ENCODE results near the gene PALLD. TPM values are rescaled to one million over a fixed set of nuclear protein-coding genes. Genes with fewer than 3 reads are reported as not detected.
"Not testable (repeated sequence)": the region's sequence is repeated elsewhere in the genome, so short reads cannot be mapped to it uniquely, and the experiment has no call there.

Gene PALLD
- polyA plus RNA-seq, 3 donors, result 213 to 223 (median 220) TPM

DNA sequence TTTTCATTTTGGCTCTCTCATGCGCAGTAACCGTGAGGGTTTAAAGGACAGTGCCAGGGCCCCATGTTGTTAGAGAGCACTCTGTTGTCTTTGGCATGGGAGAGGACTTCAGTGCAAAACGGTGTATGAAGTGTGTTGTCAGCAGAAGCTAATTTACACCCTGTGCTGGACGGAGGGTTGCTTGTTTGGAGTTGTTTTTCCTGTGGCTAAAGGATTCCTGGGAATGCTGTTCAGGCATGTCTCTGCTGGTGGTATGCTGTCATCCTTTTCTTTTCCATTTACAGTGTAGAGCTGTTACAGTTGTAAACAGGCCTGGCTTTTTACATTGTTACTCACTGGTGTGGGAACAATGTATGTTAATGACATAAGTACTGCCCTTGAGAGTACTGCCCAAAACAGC lies 306.9 kb downstream of the PALLD start:
- DNase-seq (ENCODE audit: low read depth in 3 of 3, low spot score in 2 of 3), result no peak

DNA sequence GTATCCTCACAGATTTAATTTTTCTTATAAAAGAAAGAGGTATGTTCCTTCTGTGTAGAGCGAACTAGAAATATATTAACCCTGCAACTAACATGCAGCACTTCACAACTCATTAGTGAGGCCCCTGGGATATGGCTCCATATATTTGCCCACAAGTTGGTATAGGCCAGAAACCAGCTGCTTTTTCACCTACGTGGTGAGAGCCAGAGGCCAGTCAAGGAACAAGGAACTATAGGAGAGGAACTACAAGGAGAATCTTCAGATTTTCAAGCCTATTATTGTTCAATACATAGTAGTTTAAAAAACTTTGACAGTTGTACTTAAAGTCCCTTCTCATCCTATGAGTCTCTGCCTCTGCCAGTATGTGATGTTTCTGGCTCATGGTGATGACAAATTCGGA lies 307.3 kb downstream of the PALLD start:
- DNase-seq (ENCODE audit: low read depth in 3 of 3, low spot score in 2 of 3), result no peak

DNA sequence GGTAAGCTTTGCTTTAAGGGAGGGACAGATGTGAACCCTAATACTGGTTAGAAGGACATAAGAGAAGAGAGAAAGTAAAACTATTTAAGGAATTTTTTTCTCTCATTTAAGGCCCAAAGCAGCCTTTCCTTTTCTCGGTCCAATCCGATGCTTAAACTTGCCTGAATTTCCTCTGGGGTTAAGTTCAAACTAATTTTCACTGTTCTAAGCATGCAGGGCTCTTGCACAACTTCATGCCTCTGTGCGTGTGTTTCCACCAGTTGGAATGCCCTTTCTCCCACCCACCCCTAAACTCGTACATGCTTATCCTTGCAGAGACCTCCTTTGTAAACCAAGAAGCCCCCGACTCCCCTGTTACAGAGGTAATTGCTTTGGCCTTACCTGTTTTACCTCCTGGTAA lies 308.5 kb downstream of the PALLD start:
- DNase-seq (ENCODE audit: low read depth in 3 of 3, low spot score in 2 of 3), result no peak

DNA sequence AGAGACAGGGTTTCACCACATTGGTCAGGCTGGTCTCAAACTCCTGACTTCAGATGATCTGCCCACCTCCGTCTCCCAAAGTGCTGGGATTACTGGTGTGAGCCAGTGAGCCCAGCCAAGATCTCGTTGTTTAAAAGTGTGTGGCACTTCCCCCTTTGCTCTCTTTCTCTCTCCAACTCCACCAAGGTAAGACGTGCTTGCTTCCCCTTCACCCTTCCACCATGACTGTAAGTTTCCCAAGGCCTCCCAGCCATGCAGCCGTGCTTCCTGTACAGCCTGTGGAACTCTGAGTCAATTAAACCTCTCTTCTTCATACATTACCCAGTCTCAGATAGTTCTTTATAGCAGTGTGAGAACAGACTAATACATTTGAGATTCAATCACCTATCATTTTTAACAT lies 309.4 kb downstream of the PALLD start:
- not testable (repeated sequence) for DNase-seq (ENCODE audit: low read depth in 3 of 3, low spot score in 2 of 3)

DNA sequence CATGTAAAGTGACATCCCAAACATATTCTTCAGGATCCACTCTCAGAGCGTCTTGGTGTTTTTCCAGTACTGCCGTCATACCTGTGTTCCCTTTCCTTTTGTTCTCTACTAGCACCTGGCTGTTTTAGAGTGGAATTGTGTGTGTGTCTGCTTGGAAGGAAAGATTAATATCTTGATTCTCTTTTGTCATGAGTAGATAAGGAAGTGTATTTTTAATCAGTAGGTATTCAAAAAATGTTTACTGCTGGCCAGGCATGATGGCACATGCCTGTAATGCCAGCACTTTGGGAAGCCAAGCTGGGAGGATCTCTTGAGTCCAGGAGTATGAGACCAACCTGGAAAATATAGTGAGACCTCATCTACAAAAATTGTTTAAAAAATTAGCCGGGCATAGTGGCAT lies 314.4 kb downstream of the PALLD start:
- no peak for DNase-seq (ENCODE audit: low read depth in 3 of 3, low spot score in 2 of 3)

DNA sequence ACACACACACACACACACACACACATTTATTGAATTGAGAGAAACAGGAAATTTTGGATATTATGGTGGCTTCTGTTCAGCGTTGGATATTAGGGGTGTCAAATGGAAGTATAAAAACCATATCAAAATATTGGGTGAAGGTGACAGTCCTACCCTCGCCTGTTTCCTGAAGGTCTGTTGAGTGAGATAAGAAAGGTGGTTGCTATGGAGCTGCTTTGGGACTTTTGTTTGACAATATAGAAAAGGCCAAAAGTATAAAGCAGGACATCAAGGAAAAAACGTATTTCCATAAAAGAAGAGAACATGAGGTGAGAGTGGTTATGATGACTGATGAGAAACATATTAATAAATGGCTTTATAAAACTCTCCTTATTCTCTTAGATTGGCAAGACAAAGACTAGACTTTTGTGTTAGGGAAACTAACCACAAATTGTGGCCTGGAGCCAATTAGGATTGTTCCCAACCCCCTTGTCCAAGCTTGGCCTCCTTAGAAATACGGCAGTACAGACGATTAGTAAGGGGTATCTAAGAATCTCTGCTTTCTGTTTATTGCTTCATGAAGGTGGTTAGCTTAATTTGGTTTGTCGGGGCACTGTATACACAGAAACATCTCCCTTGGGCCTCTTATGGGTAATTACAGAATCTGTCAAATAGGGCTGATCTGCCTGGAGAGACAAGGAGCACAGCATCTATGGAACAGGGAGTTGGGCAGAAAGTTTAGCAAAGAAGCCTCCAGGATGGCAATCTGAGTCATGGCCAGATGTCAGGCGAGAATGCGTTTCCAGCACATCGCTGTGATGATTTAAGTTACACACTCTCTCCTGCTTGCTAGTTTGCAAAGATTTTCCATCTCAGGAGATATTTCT lies 315.2 kb downstream of the PALLD start:
- no peak for DNase-seq (ENCODE audit: low read depth in 3 of 3, low spot score in 2 of 3)

DNA sequence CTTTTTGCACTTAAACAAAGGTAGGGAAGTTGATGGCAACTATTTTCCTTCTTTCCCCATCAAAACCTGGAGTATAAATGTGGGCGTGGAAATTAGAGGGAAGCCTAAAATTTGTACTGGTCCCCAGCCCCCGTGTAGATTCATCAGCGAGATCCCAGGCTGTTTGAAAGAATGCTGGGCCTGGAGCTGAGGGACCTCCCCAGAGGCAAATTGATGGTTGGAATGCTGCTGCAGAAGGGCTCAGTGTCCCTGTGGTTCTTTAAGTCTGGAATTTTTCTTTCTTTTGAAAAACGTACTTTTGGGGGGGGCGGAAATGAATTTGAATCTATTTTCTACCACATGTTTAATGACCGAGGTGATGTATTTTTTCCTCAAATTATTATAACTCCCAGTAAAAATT lies 316.0 kb downstream of the PALLD start:
- DNase-seq (ENCODE audit: low read depth in 3 of 3, low spot score in 2 of 3), result no peak

DNA sequence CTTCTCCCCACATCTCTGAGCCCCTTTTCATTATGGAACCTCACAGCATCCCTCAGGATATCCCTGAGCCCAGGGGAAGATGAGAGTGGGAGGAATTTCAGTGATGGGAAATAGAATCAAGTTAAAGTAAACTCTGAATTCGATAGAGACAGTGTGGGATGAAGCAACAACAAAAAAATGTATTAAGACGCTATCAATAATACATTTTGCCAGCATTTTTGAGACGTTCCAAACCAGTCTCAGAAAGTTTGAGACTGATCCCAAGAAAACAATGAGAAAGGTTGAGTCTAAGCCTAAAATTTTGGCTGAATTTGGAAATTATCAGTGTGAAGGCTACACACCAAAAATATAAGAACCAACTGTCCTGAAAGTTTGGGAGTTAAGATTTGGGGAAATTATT lies 317.0 kb downstream of the PALLD start:
- no peak for DNase-seq (ENCODE audit: low read depth in 3 of 3, low spot score in 2 of 3)

DNA sequence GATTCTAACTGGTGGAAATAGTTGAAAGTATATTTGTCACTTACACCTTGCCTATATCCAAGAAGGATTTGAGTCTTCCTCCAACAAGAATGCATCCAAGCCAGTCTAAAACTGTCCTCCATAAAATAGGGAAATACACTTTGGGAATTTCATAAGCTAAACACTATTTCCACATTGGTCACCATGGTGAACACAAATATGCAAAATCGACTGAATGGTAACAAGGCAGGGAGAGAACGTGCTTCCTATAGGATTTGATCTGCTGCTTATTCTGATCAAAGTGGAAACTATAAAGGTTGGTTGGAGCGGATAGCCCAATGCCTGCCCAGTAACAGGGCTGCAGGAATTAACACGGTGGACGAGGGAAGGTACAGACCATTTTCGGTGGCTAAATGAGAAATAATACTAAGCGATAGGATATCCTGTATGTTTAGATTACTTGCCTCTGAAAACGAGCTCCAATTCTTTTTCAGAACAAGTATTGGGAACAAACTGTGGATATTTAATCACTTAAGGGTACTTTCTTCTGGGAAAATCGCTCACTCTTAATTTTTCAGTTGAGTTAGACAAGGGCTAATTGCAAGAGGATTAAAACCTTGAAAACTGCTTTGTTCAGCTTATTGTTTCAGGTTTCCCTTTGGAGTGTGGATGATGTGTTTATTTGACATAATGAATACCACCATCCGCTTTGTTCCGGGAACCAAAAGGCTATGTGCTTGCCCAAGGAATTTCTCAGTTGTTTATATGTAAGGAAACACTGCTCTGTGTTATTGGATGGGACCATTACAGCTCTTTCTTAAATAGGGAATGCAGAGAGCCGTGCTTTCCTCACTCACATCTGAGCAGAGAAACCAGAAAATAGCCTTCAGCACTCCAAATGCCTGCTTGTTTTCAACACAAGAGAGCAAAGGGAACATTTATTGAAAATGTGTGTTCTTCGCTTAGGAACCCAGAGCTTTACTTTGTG lies 318.8 kb downstream of the PALLD start:
- no peak for DNase-seq (ENCODE audit: low read depth in 3 of 3, low spot score in 2 of 3)

DNA sequence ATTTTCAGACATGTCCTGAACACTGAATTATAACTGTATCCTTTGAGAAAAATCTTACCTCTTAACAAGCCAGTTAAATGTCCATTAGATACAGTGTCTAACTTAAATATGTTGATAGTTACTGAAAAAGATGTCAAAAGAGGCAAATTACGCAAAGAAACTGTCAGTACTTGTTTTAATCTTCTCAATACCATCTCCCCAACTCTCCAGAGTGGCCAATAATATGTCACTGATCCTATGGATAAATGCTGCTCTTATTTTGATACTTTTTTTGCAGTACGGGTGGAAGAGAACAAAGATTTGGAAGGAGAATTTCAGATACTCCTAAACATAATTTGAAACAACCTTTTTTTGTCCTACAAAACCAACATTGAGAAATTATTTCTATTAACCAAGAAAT lies 320.5 kb downstream of the PALLD start:
- DNase-seq (ENCODE audit: low read depth in 3 of 3, low spot score in 2 of 3), result no peak

DNA sequence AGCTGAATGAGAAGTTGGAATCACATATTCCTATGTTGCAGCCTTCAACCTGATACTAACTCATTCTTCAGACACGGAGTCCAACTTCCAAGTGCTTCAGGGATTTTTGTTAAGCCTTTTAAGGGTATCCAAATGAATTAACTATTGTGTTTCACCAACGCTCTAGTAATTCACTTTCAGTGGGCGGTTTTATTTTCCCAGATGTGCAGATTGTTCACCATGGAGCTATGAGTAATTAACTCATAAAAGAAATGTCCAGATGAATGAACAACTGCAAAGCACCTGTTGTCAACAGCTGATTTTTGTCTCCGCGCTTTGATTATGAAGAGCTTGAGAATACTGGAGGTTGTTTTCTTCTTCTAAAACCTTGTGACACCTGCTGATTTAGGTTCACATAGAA lies 325.6 kb downstream of the PALLD start:
- no peak for DNase-seq (ENCODE audit: low read depth in 3 of 3, low spot score in 2 of 3)

DNA sequence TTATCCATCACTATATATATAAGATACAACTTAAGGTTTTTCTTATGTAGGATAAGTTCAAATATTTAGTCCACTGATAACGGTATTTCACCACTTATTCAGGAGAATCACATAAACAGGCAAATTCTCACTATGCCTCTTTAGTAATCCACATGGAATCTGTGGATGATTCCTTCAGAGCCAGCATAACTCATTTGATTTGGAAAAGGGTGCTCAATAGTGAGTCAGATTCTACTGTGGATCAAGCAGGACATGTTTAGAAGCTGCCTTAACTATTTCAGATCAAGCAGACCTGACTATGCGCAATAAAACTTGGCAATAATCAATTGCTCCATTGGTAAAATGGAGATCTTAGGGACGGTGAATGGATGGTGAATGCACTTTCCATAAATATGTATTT lies 329.1 kb downstream of the PALLD start:
- no peak for DNase-seq (ENCODE audit: low read depth in 3 of 3, low spot score in 2 of 3)

DNA sequence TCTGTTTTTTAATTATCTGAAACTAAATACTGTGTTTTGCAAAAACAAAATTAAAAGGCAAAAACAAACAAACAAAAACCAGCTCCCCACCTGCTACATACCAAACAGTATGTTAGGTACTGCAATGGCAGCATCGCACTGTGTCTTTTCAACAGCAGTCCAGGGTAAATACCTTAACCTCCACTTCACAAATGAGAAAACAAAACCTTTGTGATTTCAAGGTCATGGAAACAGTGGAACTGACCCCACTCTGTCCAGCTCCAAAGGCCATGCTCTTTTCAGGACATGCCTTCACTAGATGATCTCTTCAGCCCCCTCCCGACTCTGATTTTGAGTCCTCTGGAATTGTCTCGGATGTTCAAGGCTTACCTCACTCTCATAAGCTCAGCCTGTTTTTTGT lies 329.8 kb downstream of the PALLD start:
- no peak for DNase-seq (ENCODE audit: low read depth in 3 of 3, low spot score in 2 of 3)

DNA sequence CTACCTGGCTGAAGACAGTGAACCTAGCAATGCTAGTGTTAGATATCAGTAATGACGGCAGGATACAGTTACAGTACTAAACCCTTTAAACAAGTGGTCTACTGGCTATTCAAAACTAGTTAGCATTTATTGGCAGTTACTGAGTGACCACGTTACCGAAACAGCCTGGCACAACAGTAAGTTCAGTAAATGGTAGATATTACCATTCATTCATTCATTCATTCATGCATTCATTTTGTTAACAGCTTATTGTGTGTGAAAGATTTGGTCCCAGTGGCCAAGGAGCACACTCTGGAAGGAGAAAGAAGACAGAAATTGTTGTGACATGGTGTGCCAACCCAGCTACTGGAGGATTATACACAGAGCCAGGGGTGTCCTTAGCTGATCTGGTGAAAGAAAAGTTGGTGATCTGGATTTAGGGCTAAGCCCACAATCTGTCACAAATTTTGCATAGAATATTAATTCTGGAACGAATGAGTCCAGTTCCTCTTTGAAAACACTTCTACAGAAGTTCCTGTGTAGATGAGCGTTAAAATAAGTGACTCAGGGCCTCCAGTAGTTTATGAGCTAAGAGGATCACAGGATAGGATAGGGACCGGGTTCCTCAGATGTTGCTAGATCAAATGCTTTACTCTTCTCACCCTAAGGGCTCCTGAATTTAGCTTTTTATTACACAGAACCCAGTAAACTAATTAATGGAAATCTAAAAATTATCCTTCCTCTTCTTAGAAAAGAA lies 334.1 kb downstream of the PALLD start:
- no peak for DNase-seq (ENCODE audit: low read depth in 3 of 3, low spot score in 2 of 3)

DNA sequence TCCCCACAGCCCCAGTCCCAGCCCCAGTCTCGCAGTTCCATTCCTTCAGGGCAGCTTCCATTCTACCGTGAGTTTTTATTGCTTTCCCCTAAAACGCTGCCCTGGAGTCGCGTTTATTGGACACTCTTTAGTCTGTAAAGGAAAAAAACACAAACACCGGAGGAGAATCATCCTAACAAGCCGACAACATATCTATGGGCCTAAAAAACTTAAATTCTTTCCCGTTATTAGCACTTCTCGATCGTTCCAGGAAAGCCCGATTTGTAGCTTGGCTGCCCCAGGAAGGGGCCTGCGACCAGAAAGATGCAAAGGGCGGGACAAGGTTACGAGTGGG lies 334.7 kb downstream of the PALLD start:
- DNase-seq (ENCODE audit: low read depth in 3 of 3, low spot score in 2 of 3), result no peak

DNA sequence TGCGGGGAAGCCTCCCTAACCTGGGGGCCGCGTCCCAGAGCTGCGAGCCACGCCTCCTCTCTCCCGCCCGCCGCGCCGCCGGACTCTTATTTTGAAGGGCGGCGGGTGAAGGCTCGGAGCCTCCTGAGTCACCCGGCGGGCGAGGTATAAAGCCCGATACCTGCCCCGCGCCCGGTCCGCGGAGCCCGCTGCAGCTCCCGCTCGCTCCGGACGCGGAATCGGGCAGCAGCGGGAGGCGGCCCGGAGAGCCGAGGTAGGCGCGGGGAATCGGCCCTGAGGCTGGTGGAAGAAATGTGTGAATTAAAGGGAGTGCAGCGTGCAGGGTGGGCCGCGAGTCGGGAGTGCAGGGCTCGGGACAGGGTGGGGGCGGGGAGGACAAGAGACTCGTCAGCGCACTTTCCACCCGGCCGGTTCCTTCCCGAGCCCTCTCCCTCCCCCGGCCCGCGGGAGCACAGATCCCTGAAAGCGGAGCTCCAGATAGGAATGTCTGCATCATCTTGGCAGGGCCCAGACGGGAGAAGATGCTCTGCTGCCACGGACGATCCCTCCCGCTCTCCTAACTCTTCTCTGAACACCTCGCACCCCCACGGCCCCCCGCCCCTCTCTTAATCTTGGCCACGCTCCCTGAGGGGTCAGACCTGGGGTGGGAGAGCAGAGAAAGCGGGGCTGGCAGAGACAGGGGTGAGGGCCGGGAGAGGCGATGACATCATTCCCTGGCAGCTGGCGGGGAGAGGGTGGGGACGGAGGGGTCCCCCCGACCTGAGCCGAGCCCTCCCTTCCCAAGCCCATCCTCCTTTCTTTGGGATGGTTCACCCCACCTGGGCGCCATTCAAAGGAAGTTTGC lies 335.3 kb downstream of the PALLD start:
- DNase-seq (ENCODE audit: low read depth in 3 of 3, low spot score in 2 of 3), result peak in 2 of 3 donors; percentile 60 to 61

DNA sequence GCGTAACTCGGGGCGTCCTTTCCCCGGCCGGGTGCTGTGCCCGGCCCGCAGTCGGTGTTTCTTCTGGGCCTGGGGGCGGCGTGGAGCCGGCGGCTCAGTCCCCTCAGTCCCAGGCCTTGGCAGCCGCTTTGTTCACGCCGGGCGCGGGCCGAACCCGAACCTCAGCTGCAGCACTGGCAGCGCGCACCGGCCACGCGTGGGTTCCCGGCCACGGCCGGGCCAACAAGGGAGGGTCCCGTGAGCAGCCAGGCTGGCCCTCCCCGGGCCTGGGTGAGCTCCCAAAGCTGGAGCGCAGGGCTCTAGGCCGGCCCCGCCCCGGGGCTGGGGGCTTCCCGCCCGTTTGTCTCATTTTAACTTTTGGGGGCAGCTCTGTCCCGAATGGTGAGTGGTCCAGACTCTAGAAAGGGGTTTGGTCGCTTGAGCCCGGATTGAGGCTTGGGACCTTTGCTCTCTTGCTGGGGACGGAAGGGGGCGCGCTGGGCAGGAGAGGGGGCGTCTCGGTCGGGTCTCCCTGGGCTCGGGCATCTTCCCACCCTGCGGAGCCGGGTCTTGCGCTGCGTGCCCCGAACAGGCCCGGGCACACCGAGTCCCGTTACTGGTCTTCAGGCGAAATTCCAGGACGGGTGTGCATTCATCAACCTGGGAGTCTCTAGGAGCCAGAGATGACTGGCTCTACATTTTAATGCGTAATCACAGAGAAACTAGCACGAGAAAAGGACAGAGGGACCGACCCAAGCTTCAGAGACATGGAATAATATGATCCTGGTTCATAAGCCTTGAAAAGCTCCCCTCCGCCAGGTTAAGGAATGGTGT lies 336.1 kb downstream of the PALLD start:
- no peak for DNase-seq (ENCODE audit: low read depth in 3 of 3, low spot score in 2 of 3)

DNA sequence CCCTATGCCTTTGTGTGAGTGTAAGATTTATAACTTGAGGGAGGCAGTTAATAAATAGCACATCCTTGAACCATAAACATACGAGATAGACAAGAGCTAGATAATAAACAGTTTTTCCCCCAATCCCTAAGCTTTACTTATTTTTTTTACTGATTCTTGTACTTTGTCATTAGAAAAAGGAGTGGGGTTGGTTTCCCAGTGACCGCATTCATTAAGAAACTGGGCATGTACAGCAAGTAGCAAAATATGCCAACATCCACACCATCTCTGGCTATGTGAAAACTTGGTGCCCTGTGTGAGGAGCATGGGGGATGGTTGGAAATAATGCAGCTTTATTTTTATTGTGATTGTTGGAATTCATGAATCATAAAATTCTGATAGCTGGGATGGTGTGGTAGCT lies 337.0 kb downstream of the PALLD start:
- DNase-seq (ENCODE audit: low read depth in 3 of 3, low spot score in 2 of 3), result no peak

DNA sequence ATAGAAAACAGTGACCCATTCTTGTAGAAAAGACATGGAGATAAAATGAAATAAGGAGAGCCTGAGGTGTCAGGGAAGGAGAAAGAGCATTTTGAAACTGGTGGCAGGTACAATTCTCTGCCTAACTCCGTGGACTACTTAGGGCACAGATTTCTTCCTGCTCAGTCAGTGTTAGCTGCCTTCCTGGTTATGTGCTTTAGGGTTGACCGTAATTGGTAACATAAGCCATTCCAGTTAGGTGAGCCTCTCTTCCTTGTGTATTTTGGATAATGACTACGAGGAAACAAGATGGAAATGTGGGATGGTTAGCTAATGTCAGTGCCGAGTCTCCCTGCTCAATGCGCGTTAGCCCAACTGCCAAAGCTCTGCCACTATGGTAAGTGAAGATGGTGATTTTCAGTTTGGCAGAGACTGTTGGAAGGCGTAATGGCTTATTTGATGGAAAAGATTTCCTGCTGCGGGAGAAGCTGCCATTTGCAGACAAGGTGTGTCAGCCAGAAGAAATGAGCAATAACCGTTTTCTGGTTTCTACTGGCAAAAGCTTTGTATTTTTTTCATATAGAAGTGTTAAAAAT lies 339.1 kb downstream of the PALLD start:
- DNase-seq (ENCODE audit: low read depth in 3 of 3, low spot score in 2 of 3), result no peak

All from right renal cortex interstitium (tissue), 3 donors.